Bone marrow (tissue), 2 donors: ENCODE measurements around the gene EZH1.

ENCODE experiments used
- DNase-seq, 2 donors: peaks; one replicate each; lab custom pipeline; 2025; lab: John Stamatoyannopoulos, UW

The EZH1 gene

DNA sequence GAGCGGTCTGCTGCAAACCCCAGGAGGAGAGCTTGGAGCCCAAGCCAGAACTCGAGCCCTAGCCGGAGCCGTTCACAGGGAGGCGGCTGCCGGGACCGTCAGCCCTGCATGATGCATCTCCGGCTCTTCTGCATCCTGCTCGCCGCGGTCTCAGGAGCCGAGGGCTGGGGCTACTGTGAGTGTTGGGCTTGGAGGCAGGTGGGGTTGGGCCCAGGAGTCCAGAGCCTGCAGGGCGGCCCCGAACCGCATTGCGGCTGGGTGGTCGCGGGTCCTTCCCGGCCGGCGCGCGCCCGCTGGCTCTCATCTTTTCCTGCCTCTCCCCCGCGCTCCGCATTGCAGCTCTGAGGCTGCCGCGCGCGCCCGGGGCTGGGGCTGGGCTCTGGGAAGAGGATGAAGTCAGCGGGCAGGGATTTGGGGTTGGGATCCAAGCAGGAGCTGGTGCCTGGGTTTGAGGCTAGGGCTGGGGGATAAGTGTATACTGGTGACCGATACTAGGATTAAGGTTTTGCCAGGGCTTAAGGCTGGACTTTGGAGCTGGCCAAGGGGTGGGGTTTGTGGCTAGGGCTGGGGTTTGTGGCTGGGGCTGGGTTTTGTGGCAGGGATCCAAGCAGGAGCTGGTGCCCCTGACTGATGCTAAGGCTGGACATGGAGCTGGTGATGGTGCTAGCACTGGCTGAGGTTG, 62.0 kb downstream of the EZH1 start:
- no peak for DNase-seq

DNA sequence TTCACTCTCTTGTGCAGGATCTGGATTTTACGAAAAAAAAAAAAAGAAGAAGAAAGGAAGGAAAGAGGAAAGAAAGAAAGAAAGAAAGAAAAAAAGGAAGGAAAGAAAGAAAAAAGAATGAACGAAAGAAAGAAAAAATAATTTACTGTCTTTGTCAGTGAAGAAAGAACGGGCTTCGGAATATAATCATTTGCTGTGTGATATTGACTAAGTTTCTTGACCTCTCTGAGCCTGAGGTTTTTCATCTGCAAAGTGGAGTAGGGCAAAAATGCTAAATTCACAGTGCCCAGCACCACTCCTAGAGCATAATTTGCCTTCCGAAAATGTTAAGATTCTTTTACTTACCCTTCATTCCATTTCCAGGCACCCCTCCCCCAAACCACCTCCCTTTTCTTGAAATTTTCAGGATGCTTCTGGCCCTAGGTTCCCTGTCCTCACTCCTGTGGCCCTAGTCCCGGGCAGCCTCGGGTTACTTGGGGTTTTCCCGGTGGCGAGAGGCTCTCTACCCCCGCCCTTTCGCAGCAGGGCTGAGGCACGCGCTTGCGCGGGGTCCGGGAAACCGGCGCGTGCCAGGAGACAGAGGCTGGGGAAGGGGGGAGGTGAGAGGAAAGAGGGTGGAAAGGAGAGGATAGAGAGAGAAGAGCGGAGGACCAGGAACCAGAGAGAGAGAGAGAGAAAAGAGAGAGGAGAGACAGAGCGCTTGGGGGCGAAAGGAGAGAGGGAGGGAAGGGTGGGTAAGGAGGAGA, 62.7 kb downstream of the EZH1 start, which contains the start of gene CNTNAP1:
TSS of gene CNTNAP1 (plus strand) at position 556 of the 746 bp plus-strand sequence. CDS start 299 bp downstream, outside the sequence.
- DNase-seq = peak in 1 of 2 donors; percentile 28

DNA sequence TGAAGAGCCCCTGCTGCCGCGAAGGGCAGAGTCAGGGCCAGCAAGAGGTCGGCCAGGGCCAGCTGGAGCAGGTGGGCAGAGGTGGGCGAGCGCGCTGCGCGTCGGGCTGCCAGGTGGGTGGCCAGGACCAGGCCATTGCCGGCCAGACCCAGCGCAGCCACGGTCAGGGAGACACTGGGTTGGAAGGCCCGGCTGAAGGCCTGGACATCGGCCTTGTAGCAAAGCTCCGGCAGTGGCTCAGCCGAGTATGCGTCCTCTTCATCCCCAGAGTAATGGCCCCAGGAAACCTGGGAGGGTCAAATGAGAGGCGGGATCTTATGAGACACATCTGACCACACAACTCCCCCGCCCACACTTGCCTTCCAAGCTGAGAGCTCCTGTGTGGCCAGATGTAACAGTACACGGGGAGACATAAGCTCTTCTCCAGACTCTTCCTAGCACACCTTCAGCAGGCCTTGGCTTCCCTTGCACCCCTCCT, 64.5 kb downstream of the EZH1 start:
- no peak for DNase-seq

DNA sequence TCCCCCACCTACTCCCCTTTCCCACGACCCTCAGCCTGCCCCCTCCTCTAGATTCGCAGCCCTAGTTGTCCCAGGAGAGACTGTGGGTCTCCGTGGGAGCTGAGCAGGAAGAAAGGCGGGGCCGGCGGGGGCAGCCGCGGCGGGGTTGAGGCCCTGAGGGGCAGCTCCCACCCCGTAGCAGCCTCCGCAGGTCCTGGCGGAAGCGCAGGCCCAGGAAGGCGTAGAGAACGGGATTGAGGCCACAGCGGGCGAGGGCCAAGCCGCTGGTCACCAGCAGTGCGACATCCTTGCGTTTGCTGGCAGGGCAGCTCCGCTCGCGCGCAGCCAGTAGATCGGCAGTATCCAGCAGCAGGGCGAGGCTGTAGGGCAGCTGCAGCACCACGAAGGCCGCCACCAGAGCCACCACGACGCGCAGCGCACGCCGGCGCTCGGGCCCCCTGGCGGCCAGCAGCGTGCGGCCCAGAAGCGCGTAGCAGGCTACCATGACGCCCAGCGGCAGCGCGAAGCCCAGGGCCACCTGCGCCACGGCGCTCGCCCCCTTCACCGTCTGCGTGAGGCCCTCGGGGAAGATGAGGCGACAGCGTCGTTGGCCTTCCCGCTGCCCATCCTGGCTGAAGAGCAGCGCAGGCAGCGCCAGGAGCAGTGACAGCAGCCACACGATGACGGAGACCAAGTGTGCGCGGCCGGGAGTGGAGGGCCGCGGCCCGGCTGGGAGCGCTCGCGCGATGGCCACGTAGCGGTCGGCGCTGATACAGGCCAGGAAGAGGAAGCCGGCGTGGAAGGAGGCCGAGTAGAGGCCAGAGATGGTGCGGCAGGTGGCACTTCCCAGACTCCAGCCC, 65.1 kb downstream of the EZH1 start:
- DNase-seq = peak; percentile 51 to 75

DNA sequence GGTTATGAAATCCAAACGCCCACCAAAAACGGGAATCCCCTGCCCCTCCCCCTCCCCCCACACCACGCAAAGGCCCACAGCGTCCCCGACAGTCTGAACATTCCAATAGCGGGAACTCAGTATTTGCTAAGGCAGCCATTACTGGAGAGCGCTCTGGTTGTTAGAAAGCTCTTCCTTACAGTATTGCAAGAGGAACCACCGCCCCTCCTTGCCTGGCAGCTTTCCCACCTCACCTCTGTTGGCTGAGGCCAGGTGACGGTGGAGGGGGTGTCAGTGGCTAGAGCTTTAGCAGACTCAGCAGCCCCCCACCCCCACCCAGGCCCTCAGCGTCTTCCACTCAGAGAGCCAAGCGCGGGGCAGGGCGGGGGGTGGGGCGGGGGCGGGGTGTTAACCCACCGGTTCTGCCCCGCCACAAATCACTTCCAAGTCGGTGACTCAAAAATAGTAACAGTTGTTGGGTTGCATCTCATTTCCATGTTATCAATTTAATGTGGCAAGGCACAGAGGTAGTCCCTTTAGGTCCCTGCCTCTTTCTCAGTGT, 65.8 kb downstream of the EZH1 start:
- DNase-seq = no peak

DNA sequence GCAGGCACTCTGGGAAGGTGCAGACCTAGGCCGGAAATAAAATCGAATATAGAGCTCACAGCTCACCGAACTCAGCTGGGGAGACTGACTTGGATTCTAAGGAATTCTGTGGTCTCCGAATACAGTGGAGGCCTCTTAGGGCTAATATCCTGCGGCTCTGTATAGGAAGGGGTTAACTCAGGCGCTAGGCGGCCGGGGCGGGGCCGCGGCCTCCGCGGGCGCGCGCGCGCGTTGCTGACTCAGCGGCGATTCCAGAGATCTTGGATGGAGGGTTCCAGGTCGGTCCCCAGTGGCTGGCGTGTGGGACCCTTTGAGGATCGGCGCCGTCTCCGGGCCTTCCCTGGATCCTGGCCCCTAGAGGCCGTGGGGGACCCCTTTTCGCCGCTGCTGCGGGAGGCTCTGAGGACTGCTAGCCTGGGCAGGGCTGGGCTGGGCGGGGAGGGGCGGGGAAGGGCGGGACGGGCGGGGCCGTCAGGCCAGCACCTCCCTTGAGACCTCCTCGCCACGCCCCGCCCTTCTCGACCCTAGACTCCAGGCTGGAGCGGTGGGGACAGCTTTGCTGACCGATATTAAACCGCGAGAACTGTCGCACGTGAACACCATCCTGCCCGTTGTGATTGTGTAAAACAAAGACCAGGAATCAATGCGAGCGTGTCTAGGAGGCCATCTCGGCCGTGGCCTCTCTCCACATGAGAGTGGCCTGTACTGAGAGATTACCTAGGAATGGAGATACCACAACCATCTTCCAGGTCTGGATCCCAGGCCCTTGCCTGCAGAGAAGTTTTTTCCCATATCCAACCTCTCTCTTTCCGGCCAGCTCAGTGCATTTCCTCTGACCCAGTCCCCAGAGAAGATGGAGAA, 66.7 kb downstream of the EZH1 start:
- DNase-seq = peak; percentile 25 to 76

DNA sequence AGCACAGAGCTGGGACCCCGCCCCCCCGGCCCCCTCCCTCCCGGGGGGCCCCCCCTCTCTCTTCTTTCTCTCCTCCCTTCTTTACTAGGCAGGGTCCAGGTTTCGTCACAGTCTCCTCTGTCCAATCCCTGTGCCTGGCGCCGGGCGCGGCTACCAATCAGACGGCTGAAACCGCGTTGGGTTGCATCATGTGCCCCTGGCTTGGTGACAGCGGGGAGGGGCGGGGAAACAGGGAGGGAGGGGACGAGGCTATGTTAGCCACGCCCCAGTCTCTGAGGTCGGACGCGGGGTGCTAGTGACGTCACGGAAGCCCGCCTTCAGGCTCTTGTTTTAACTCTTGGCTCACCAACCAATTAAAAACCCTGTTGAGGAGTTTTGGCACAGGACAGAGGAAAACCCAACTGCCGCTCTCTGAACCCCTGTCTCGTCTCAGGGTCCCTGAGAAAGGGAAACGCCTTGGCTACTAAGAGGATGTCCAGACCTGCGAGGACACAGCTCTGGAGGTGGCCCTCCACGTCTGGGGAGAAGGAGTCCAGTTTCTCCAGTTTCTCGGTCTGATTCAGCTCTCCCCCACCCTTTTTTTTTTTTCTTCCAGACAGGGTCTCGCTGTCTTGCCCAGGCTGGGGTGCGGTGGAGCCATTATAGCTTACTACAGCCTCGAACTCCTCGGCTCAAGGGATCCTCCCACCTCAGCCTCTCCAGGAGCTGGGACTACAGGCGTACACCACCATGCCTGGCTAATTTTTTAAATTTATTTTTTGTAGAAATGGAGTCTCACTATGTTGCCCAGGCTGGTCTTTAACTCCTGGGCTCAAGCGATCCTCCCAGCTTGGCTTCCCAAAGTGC, 67.6 kb downstream of the EZH1 start:
- DNase-seq = peak; percentile 95

DNA sequence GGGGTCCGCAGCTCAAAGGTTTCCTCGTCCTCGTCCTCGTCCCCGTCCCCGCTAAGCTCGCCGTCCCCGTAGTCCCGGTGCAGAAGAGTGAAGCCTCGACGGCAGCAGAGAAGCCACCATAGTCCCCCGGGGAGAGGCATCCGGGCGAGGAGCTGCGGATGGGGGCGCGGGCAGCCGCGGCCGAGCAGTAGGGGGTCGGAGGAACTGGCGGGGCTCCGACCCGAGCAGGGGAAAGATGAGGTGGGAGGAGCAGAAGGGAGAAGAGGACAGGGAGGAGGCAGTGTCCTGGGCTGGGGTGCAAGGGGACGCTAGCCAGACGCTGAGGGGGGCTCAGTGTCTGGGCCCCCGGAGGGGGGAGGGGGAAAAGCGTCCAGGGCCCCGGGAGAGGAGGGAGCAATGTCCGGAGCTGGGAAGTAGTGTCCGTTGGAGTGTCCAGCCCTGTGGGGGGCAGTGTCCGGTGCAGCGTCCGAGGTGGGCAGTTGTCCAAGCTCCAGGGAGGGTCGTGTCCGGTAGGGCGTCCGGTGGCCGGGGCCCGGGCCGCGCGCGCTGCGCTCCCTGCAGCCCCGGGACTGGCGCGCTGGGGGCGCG, 68.3 kb downstream of the EZH1 start, which contains the start of gene PLEKHH3:
TSS of gene PLEKHH3 (minus strand) at position 571 of the 588 bp plus-strand sequence. CDS start at position 140, 431 bp downstream.
- no peak for DNase-seq

DNA sequence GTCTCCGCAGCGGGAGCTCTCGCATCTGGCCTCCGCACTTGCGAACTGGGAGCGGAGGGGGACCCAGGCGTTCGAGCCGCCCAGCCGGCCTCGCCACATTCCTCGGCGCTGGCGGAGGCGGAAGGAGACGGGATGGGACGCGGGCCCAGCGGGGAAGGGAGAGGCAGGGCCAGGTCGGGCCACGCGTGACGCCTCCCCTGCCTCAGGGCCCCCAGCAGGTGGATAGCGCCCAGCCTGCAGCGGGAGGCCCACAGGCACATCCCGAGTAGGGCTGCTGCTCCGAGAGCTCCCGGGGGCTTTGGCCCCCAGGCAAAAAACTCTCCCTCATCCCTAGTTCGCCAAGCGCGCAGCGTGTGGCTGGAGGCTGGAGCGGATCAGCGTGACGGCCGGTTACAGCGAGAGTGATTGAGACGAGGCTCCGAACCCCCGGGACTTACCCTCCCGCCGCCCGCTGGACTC, 68.8 kb downstream of the EZH1 start:
- DNase-seq = no peak

DNA sequence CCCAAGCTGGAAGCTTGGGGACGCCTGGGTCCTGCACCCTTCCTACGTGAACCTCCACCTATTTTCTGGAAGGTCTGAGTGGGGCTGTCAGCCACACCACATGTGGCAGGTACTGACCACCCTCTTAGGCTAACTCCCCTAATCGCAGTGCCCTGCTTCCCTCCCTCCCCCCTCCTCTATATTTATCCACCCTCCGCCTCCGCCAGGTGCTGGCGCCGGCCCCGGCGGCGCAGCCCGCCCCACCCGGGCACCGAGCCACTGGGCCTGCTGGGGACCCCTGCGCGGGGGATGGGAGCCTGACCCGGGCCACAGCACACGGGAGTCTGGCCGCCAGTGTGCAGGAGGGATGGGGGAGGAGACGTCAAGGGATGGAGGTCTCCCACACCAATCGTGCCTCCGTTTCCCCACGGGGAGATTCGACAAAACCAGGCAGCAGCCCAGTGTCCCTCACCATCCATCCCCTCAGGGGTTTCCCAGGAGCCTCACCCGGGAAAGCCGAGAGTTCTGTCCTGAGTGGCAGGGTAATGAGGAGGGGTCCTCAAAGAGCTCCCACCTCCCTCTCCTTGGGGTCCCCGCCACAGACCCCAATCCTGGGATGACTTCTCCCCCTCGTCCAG, 69.4 kb downstream of the EZH1 start:
- DNase-seq = no peak

DNA sequence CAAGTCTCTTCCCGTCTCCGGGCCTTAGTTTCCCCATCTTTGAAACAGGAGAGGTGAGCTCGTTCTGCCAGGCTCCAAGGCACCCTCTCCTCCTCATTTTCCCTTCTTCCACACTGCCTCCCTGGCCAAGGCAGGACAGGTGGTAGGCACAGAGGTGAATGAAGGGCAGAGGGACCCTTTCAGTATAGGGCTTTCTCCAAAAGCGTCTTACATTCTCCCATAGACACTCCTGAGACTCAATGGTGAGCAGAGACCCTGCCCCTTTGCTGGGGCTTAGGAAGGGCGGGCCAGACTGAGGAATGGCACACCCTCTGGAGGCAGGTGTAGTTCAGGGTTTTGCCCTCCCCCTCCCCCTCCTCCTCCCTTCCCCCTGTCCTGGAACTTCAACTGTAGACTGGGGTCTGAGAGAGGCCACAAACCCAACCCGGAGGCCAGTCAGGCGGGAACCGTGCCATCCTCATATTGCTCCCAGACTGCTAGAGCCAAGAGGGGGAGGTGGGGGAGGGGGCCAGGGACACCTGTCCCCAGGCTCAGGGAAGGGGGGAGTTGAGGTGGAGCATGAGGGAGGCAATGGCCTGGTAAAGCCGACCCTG, 70.0 kb downstream of the EZH1 start:
- no peak for DNase-seq

DNA sequence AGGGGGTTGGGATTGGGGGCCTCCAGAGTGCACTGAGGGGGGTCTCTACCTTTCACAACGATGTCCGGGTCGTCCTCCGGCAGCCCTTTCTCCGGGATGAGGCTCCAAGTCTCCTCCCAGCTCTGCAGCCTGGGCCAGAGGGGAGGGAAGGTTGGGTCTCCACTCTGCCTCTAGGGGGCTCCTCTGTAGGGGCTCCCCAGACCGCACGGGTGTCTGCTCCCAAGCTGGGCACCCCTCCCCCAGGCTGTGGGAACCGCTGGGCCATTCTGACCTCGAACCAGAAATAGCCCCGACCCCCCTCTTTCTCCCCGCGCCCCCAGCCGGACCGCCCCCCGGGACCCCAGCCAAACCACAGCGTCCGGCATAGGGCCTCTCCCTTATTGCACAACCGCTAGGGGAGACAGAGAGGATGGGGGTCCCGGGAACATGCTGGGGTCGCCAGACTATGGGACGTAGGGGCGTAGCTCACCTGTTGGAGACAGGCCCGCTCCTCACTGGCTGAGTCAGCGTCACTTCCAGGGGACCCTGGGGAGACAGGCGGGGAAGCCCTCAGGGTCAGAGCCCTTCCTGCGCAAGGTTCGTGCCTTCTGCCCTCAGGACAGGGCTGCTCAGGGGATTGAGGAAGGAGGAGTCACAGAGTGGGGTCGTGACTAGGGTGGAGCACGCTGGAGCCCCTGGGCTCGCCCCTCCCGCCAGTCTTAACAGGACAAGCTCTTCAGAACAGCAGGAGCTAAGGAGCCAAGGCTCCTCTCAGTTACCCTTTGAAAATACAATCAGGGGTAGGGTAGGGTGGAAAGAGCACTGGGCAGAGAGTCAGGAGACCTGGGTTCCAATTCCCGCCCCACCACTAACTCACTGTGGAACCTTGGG, 70.7 kb downstream of the EZH1 start:
- DNase-seq = peak in 1 of 2 donors; percentile 45

DNA sequence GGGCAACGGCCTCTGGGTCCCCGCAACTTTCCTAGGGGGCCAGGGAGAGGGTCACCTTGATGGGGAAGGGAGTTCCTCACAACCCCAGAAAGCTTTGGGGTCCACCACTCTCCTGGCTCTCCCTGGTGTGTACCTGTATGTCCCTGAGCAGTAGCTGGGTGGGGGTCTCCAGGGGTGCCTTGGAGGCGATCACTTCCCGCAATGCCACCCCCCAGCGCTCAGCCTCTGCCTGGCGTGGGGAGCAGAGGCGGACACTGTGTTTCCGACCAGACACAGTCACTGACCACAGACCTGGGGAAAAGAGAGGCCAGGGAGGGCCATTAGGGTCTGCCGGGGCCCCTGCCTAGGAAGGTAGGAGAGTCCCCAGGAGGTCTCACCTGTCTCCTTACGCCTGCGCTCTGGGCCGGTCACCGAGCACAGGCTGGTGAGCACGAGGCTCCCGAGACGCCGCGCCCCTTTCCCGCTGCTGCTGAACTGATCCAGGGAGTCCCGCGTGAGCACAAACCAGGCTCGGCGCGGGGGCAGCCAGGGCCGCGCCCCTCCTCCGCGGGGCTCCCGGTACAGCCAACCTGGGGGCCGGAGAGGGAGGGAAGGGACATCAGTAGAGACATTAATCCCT, 71.5 kb downstream of the EZH1 start:
- no peak for DNase-seq

DNA sequence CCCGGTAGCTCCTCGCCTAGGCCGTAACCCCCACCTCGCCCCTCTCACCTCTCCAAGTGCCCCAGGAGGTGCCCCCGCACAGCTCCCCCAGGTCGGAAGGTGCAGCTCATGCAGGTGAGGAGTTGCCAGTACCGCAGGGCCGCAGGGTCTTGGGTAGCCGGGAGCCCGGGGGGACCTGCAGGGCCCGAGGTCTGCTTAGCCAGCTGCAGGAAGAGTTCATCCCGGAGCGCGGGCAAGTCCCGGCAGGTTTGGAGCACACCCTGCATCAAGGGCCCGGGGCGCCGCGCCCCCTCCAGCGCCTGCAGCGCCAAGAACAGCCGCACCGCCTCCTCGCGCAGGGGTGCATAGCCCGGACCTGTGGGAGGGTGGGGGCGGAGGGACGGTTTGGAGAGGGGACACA, 72.8 kb downstream of the EZH1 start:
- DNase-seq = no peak

DNA sequence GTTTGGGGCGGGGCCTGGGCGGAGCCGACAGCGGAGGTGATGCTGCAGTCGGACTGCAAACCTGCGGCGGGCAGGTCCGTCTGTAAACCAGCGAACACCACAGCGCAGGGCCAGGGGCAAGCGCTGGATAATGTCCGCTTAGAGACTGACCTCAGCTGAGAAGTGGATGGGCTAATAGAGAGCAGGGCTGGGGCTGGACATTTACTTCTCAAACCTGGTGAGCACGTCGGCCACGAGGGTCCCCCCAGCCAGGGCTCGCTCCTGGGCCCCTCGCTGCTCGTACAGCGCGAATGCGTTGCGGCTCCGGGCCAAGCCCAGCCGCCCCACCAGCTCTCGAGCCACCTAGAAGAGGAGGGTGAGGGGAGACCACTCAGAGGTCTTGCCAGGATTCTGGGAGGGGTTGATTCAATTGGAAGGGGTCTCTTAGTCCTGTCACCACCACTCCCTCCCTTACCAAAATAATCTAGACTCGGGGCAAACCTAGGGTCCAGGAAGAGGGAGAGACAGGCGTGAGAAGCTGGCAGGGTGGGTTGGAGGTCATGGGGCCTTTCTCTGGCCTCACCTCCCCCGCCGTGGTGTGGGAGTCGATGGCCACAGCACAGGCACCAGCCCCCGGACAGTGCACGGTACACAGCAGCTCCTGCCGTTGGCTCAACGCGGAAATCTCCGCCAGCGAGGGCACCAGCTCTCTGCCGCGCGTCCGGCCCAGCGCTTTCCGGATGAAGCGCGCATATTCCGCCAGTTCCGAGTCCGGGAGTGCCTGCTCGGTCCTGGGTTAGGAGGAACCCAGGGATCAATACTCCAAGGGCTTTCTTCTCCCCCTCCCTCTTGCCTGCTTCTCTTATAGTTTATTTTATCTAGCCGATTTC, 73.8 kb downstream of the EZH1 start:
- DNase-seq = no peak
